ENCODE measurements around the gene COQ2.
A peak's percentile ranks its signal among the peaks of the same experiment; 100 is the strongest.
"Not testable (repeated sequence)": the region's sequence is repeated elsewhere in the genome, so short reads cannot be mapped to it uniquely, and the experiment has no call there.

The COQ2 gene

GRCh38 chr4:83284193-83285054 lies at the start of gene COQ2:
COQ2 (minus strand) TSS chr4:83284798; CDS start chr4:83284764, 34 bp downstream.
- peak; percentile 52 for FAIRE-seq

- FAIRE-seq, result no peak
Observed at GRCh38 chr4:83331956-83332355, 47.4 kb upstream of the COQ2 start.

GRCh38 chr4:83329521-83330110 lies 45.0 kb upstream of the COQ2 start:
- FAIRE-seq, result no peak

- FAIRE-seq, result no peak
Observed at GRCh38 chr4:83328521-83329187, 44.1 kb upstream of the COQ2 start.

- FAIRE-seq, result no peak
Observed at GRCh38 chr4:83326546-83326945, 41.9 kb upstream of the COQ2 start.

- FAIRE-seq, result not testable (repeated sequence)
Observed at GRCh38 chr4:83325306-83325705, 40.7 kb upstream of the COQ2 start.

- FAIRE-seq, result no peak
Observed at GRCh38 chr4:83323136-83323535, 38.5 kb upstream of the COQ2 start.

GRCh38 chr4:83320548-83320947 lies 36.0 kb upstream of the COQ2 start:
- FAIRE-seq, result no peak

GRCh38 chr4:83318666-83319065 lies 34.1 kb upstream of the COQ2 start:
- FAIRE-seq, result no peak

- FAIRE-seq, result no peak
Observed at GRCh38 chr4:83317671-83318070, 33.1 kb upstream of the COQ2 start.

- no peak for FAIRE-seq
Observed at GRCh38 chr4:83316459-83317165, 32.0 kb upstream of the COQ2 start.

- no peak for FAIRE-seq
Observed at GRCh38 chr4:83315341-83315870, 30.8 kb upstream of the COQ2 start.

- no peak for FAIRE-seq
Observed at GRCh38 chr4:83308672-83309071, 24.1 kb upstream of the COQ2 start.

GRCh38 chr4:83307920-83308319 lies 23.3 kb upstream of the COQ2 start:
- no peak for FAIRE-seq

- no peak for FAIRE-seq
Observed at GRCh38 chr4:83305187-83305586, 20.6 kb upstream of the COQ2 start.

GRCh38 chr4:83297548-83298260 lies 13.1 kb upstream of the COQ2 start:
- FAIRE-seq, result no peak

- FAIRE-seq, result no peak
Observed at GRCh38 chr4:83293305-83294046, 8.9 kb upstream of the COQ2 start.

- FAIRE-seq, result not testable (repeated sequence)
Observed at GRCh38 chr4:83290059-83290774, 5.6 kb upstream of the COQ2 start.

GRCh38 chr4:83288381-83288780 lies 3.8 kb upstream of the COQ2 start:
- FAIRE-seq, result not testable (repeated sequence)

GRCh38 chr4:83285055-83285407 lies 433 bp upstream of the COQ2 start:
- peak; percentile 70 for FAIRE-seq

GRCh38 chr4:83283181-83283580 lies 1.4 kb downstream of the COQ2 start:
- no peak for FAIRE-seq

All from G401.6 (cell line).